A549 treated with CORT108297 at 1 μM for 4 hours (cell line): ENCODE results near the gene MAOB. TPM values are rescaled to one million over a fixed set of nuclear protein-coding genes. Genes with fewer than 3 reads are reported as not detected.

Source experiments
- total RNA-seq: library from RNA; stranded (reverse); fragments of 200-300 nt; extraction: Qiagen RNA extraction; gene quantifications from 5 replicates; pipeline ENCODE4 v1.2.3, GENCODE V29; 2022

MAOB gene
- 0.09 to 0.24 TPM (median 0.16 TPM) in 5 replicates for total RNA-seq

GRCh38 chrX:43882294-43882681 is at the start of gene MAOB:
MAOB (minus strand) TSS chrX:43882450; CDS start chrX:43882299, 151 bp downstream.

Other genes with a start within 250 kb of the MAOB start
- 0.17 to 0.80 TPM (median 0.35 TPM) in 5 replicates for gene MAOA, start 226.2 kb downstream of the MAOB start, total RNA-seq
- not detected in 5 replicates for gene NDP, start 90.9 kb upstream of the MAOB start, total RNA-seq